Measurements from ENCODE around the gene PPM1F.

PPM1F gene

GRCh38 chr22:21947040-21948014, 5.3 kb downstream of the PPM1F start:
- H3K4me1 ChIP-seq: peaks cover 82 to 98% (median 98%) of the 10 kb centered on the region in 10 experiments
- peak overlapping the region; percentile 90 to 100 (median 97) for H3K4me2 ChIP-seq
- peak overlapping the region in 9 of 11 experiments; percentile 15 to 55 (median 44); a peak in 17 of 22 replicates for H3K9ac ChIP-seq

GRCh38 chr22:21946262-21946925, 6.3 kb downstream of the PPM1F start:
- peak overlapping the region in 10 of 11 experiments; percentile 90 to 99 (median 97); a peak in 17 of 22 replicates for H3K4me2 ChIP-seq

More at GRCh38 chr22:21947040-21948014, 5.3 kb downstream of the PPM1F start:
- peak overlapping the region in 9 of 11 experiments; percentile 21 to 91 (median 45); a peak in 16 of 22 replicates for H3K27ac ChIP-seq
- H3K9me3 ChIP-seq (replicated peaks in 1 of 11): no peaks in the 10 kb centered on the region
- no peaks in the 10 kb centered on the region for H3K27me3 ChIP-seq
- H4K20me1 ChIP-seq: peaks cover 0 to 51% (median 16%) of the 10 kb centered on the region in 11 experiments; a peak in 11 of 22 replicates
- TF ChIP-seq Cebpa-rat (IDR thresholded peaks at IDR 0.05): no peak
- no peak overlapping the region for H3K4me3 ChIP-seq
- H3K36me3 ChIP-seq: peaks cover 20 to 39% (median 29%) of the 10 kb centered on the region in 11 experiments

GRCh38 chr22:21945453-21946261, 7.0 kb downstream of the PPM1F start:
- Histone ChIP-seq H3K4me1 (peaks cover 84 to 100% (median 100%) of the 10 kb centered on the region in 10 experiments), H3K27ac (peak overlapping the region in 4 of 11 experiments; percentile 7 to 91 (median 62); a peak in 6 of 22 replicates), H3K36me3 (peaks cover 20 to 43% (median 29%) of the 10 kb centered on the region in 11 experiments), H3K9me3 (replicated peaks in 1 of 11) (no peaks in the 10 kb centered on the region), H3K9ac (peak overlapping the region in 1 of 11 experiments; percentile 3; a peak in 1 of 22 replicates), H3K4me3 (no peak overlapping the region), H3K27me3 (no peaks in the 10 kb centered on the region), H3K4me2 (peak overlapping the region in 9 of 11 experiments; percentile 90 to 99 (median 97); a peak in 10 of 22 replicates), H4K20me1 (peaks cover 0 to 42% (median 16%) of the 10 kb centered on the region in 11 experiments; a peak in 10 of 22 replicates)
- TF ChIP-seq Cebpa-rat (IDR thresholded peaks at IDR 0.05): no peak

More at GRCh38 chr22:21946262-21946925, 6.3 kb downstream of the PPM1F start:
- TF ChIP-seq Cebpa-rat (IDR thresholded peaks at IDR 0.05): no peak
- peaks cover 0 to 43% (median 16%) of the 10 kb centered on the region in 11 experiments; a peak in 10 of 22 replicates for H4K20me1 ChIP-seq
- H3K9me3 ChIP-seq (replicated peaks in 1 of 11): no peaks in the 10 kb centered on the region
- H3K36me3 ChIP-seq: peaks cover 20 to 39% (median 29%) of the 10 kb centered on the region in 11 experiments
- H3K4me1 ChIP-seq: peaks cover 84 to 100% (median 100%) of the 10 kb centered on the region in 10 experiments
- peak overlapping the region in 9 of 11 experiments; percentile 8 to 91 (median 45); a peak in 13 of 22 replicates for H3K27ac ChIP-seq
- H3K9ac ChIP-seq: peak overlapping the region in 8 of 11 experiments; percentile 1 to 55 (median 36); a peak in 9 of 22 replicates
- H3K27me3 ChIP-seq: no peaks in the 10 kb centered on the region
- H3K4me3 ChIP-seq: no peak overlapping the region

- TF ChIP-seq Cebpa-rat (IDR thresholded peaks at IDR 0.05): no peak
- no peak overlapping the region for H3K9ac ChIP-seq
- no peak overlapping the region for H3K4me3 ChIP-seq
- peak overlapping the region in 4 of 11 experiments; percentile 7 to 93 (median 90); a peak in 6 of 22 replicates for H3K27ac ChIP-seq
- H3K27me3 ChIP-seq: no peaks in the 10 kb centered on the region
- H3K4me1 ChIP-seq: peaks cover 84 to 100% (median 100%) of the 10 kb centered on the region in 10 experiments
- peaks cover 0 to 39% (median 15%) of the 10 kb centered on the region in 11 experiments; a peak in 10 of 22 replicates for H4K20me1 ChIP-seq
- peak overlapping the region in 9 of 11 experiments; percentile 90 to 99 (median 97); a peak in 18 of 22 replicates for H3K4me2 ChIP-seq
- H3K36me3 ChIP-seq: peaks cover 20 to 43% (median 29%) of the 10 kb centered on the region in 11 experiments
- H3K9me3 ChIP-seq (replicated peaks in 1 of 11): no peaks in the 10 kb centered on the region
These were observed 7.8 kb downstream of the PPM1F start for GRCh38 chr22:21944871-21945270.

- Histone ChIP-seq H4K20me1 (peaks cover 0 to 28% (median 6%) of the 10 kb centered on the region in 11 experiments; a peak in 9 of 22 replicates), H3K4me3 (no peak overlapping the region), H3K27ac (peak overlapping the region in 10 of 11 experiments; percentile 84 to 95 (median 89); a peak in 19 of 22 replicates), H3K27me3 (no peaks in the 10 kb centered on the region), H3K4me2 (peak overlapping the region; percentile 90 to 99 (median 97)), H3K9me3 (replicated peaks in 1 of 11) (no peaks in the 10 kb centered on the region), H3K4me1 (peaks cover 84 to 100% (median 100%) of the 10 kb centered on the region in 10 experiments), H3K9ac (peak overlapping the region in 10 of 11 experiments; percentile 76 to 87 (median 82); a peak in 17 of 22 replicates), H3K36me3 (peaks cover 20 to 47% (median 29%) of the 10 kb centered on the region in 11 experiments)
- no peak for TF ChIP-seq Cebpa-rat (IDR thresholded peaks at IDR 0.05)
These were observed 8.8 kb downstream of the PPM1F start for GRCh38 chr22:21943571-21944448.

GRCh38 chr22:21942407-21943343, 10.0 kb downstream of the PPM1F start:
- Histone ChIP-seq H3K9me3 (replicated peaks in 1 of 11) (no peaks in the 10 kb centered on the region), H3K36me3 (peaks cover 20 to 48% (median 29%) of the 10 kb centered on the region in 11 experiments), H3K27me3 (no peaks in the 10 kb centered on the region), H3K4me2 (peak overlapping the region; percentile 90 to 99 (median 97)), H3K9ac (peak overlapping the region in 10 of 11 experiments; percentile 76 to 87 (median 82); a peak in 21 of 22 replicates), H3K4me1 (peaks cover 82 to 99% (median 99%) of the 10 kb centered on the region in 10 experiments), H3K4me3 (peak overlapping the region in 9 of 10 experiments; percentile 1 to 36 (median 12); a peak in 8 of 20 replicates), H4K20me1 (peaks cover 0 to 17% (median 0%) of the 10 kb centered on the region in 11 experiments; a peak in 5 of 22 replicates), H3K27ac (peak overlapping the region; percentile 78 to 95 (median 89); a peak in 21 of 22 replicates)
- no peak for TF ChIP-seq Cebpa-rat (IDR thresholded peaks at IDR 0.05)
